ENCODE results near the gene PGK1.

DNA sequence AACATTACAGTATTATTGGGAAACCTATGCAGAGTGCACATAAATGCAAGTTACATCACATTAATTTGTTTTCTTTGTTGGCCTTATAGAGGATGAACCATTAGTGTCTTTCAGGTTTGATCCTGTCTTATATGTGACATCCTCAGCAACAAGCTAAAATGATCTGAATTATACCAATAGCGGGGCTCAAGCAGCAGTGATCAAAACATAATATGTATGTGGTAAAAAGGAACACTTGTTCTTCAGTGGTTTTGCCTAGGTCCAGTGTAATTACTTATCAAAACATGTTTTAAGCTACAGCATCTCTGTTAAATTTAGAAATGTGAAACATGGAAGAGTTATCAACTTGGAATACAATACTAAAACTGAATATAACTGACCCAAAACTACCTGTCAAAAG is 26.3 kb downstream of the PGK1 start:
- no peak for TF ChIP-seq ZFP36 (IDR thresholded peaks at IDR 0.05; ENCODE audit: low read depth, low read length, partially characterized antibody)
- TF ChIP-seq, protein P1, sequence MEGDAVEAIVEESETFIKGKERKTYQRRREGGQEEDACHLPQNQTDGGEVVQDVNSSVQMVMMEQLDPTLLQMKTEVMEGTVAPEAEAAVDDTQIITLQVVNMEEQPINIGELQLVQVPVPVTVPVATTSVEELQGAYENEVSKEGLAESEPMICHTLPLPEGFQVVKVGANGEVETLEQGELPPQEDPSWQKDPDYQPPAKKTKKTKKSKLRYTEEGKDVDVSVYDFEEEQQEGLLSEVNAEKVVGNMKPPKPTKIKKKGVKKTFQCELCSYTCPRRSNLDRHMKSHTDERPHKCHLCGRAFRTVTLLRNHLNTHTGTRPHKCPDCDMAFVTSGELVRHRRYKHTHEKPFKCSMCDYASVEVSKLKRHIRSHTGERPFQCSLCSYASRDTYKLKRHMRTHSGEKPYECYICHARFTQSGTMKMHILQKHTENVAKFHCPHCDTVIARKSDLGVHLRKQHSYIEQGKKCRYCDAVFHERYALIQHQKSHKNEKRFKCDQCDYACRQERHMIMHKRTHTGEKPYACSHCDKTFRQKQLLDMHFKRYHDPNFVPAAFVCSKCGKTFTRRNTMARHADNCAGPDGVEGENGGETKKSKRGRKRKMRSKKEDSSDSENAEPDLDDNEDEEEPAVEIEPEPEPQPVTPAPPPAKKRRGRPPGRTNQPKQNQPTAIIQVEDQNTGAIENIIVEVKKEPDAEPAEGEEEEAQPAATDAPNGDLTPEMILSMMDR (IDR thresholded peaks at IDR 0.05 in 2 of 3, conservative IDR thresholded peaks at IDR 0.05 in 1 of 3; ENCODE audit: insufficient read depth in 2 of 3, low read depth in 1 of 3, low read length in 3 of 3): no peak
- TF ChIP-seq KLF13 (tag; IDR thresholded peaks at IDR 0.05; ENCODE audit: borderline replicate concordance, low read depth): no peak
- no peak for TF ChIP-seq MED1 (CRISPR knock-in tag; IDR thresholded peaks at IDR 0.05; ENCODE audit: borderline replicate concordance)
- no peak; the same call in 1 of the 2 replicates for TF ChIP-seq POLR2A (conservative IDR thresholded peaks at IDR 0.05)
- TF ChIP-seq PCBP2 (IDR thresholded peaks at IDR 0.05; ENCODE audit: low read depth, low read length, poor library complexity, severe bottlenecking): no peak

All from K562 (cell line).